ENCODE data around the gene HNRNPR.

DNA sequence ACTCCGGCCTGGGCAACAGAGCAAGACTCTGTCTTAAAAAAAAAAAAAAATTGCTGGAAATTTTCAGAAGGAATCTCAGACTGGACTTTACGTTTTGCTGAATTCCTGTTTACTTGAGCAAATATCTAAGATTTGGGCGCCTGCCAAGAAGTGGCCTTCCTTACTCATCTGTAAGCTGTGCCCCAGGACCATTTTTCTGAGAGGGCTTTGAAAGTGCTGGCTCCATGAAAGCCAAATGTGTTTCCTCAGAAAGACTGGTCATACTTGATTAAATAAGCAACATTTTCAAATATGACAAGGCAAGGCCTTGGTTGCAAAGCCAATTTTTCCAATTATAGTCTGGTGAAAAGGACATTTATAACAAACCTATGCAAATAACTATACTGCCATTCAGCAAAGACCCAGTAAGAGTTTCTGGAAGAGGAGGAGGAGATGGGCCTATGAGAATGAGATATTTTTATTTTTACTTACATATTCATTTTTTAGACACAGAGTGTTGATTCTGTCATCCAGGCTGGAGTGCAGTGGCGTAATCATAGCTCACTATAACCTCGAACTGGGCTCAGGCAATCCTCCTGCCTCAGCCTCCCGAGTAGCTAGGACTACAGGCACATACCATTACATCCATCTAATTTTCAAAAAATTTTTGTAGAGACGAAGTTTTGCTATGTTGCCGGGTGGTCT, 70.5 kb downstream of the HNRNPR start:
- TF ChIP-seq, protein P1, sequence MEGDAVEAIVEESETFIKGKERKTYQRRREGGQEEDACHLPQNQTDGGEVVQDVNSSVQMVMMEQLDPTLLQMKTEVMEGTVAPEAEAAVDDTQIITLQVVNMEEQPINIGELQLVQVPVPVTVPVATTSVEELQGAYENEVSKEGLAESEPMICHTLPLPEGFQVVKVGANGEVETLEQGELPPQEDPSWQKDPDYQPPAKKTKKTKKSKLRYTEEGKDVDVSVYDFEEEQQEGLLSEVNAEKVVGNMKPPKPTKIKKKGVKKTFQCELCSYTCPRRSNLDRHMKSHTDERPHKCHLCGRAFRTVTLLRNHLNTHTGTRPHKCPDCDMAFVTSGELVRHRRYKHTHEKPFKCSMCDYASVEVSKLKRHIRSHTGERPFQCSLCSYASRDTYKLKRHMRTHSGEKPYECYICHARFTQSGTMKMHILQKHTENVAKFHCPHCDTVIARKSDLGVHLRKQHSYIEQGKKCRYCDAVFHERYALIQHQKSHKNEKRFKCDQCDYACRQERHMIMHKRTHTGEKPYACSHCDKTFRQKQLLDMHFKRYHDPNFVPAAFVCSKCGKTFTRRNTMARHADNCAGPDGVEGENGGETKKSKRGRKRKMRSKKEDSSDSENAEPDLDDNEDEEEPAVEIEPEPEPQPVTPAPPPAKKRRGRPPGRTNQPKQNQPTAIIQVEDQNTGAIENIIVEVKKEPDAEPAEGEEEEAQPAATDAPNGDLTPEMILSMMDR (IDR thresholded peaks at IDR 0.05), result no peak
- no peak for TF ChIP-seq POLR2A (IDR thresholded peaks at IDR 0.05)
